ENCODE data around the gene IL17C.

The IL17C gene

GRCh38 chr16:88610080-88610479 lies 28.3 kb upstream of the IL17C start:
- no peak for DNase-seq

- DNase-seq: no peak
Observed at GRCh38 chr16:88610909-88611812, 27.2 kb upstream of the IL17C start.

- DNase-seq: no peak
Observed at GRCh38 chr16:88613293-88613692, 25.1 kb upstream of the IL17C start.

- no peak for DNase-seq
Observed at GRCh38 chr16:88613911-88614817, 24.2 kb upstream of the IL17C start.

GRCh38 chr16:88614818-88615580 lies 23.4 kb upstream of the IL17C start:
- DNase-seq: no peak

- no peak for DNase-seq
Observed at GRCh38 chr16:88616320-88616719, 22.1 kb upstream of the IL17C start.

- DNase-seq: no peak
Observed at GRCh38 chr16:88616736-88617135, 21.6 kb upstream of the IL17C start.

- DNase-seq: no peak
Observed at GRCh38 chr16:88617268-88618031, 20.9 kb upstream of the IL17C start.

GRCh38 chr16:88618182-88618955 lies 20.0 kb upstream of the IL17C start:
- DNase-seq: no peak

- no peak for DNase-seq
Observed at GRCh38 chr16:88618956-88619667, 19.3 kb upstream of the IL17C start.

- DNase-seq: peak; percentile 69
Observed at GRCh38 chr16:88619859-88620815, 18.2 kb upstream of the IL17C start.

GRCh38 chr16:88622125-88622524 lies 16.2 kb upstream of the IL17C start:
- DNase-seq: no peak

- no peak for DNase-seq
Observed at GRCh38 chr16:88622866-88623265, 15.5 kb upstream of the IL17C start.

- no peak for DNase-seq
Observed at GRCh38 chr16:88623858-88624257, 14.5 kb upstream of the IL17C start.

GRCh38 chr16:88624481-88624880 lies 13.9 kb upstream of the IL17C start:
- no peak for DNase-seq

GRCh38 chr16:88624977-88625576 lies 13.3 kb upstream of the IL17C start:
- no peak for DNase-seq

- DNase-seq: no peak
Observed at GRCh38 chr16:88626646-88627045, 11.7 kb upstream of the IL17C start.

- no peak for DNase-seq
Observed at GRCh38 chr16:88627531-88628411, 10.6 kb upstream of the IL17C start.

All from activated CD8-positive, alpha-beta memory T cell treated with anti-CD3 and anti-CD28 coated beads for 24 hours (primary cell).